Liver (tissue), 3 donors: ENCODE results near the gene NPEPL1.

Experiments
- FOXA1 ChIP-seq: IDR thresholded peaks from 2 replicates; pipeline ENCODE4 v1.6.1; 2016; ENCODE audit warnings: antibody characterized with exemption
- GABPA ChIP-seq, 2 donors: IDR thresholded peaks in 1 of 2; conservative IDR thresholded peaks in 1 of 2; 2 replicates each; pipeline ENCODE4 v1.6.1; 2016; ENCODE audit warnings: antibody characterized with exemption in 2 of 2, mild to moderate bottlenecking in 1 of 2, moderate library complexity in 1 of 2
- HNF4G ChIP-seq: IDR thresholded peaks from 2 replicates; pipeline ENCODE4 v1.6.1; 2016; ENCODE audit warnings: antibody characterized with exemption
- JUND ChIP-seq, 2 donors: IDR thresholded peaks; 2 replicates each; pipeline ENCODE4 v1.6.1; 2016; ENCODE audit warnings: antibody characterized with exemption in 2 of 2
- RAD21 ChIP-seq, 2 donors: IDR thresholded peaks; 2 replicates each; pipeline ENCODE4 v1.6.1; 2016; ENCODE audit warnings: antibody characterized with exemption in 2 of 2, mild to moderate bottlenecking in 2 of 2
- RXRA ChIP-seq, 2 donors: IDR thresholded peaks; 2 replicates each; pipeline ENCODE4 v1.6.1; 2017 to 2018; ENCODE audit warnings: antibody characterized with exemption in 2 of 2, mild to moderate bottlenecking in 1 of 2
- SP1 ChIP-seq: IDR thresholded peaks from 2 replicates; pipeline ENCODE4 v1.6.1; 2018; ENCODE audit warnings: antibody characterized with exemption, mild to moderate bottlenecking
- TAF1 ChIP-seq: conservative IDR thresholded peaks from 2 replicates; pipeline ENCODE4 v1.6.1; 2016; ENCODE audit warnings: antibody characterized with exemption, mild to moderate bottlenecking
- YY1 ChIP-seq: IDR thresholded peaks from 2 replicates; pipeline ENCODE4 v1.6.1; 2016; ENCODE audit warnings: antibody characterized with exemption, mild to moderate bottlenecking
- TF ChIP-seq, protein P1 (sequence below): IDR thresholded peaks from 2 replicates; pipeline ENCODE4 v1.6.1; 2016; ENCODE audit warnings: antibody characterized with exemption
- TF ChIP-seq, protein P2 (sequence below): fragments of 150-350 bp; IDR thresholded peaks from 2 replicates; pipeline ENCODE4 v1.5.1; 2017; ENCODE audit warnings: improper control_type of control experiment, low read depth, low read length; ENCODE audit not compliant: missing input control
- TF ChIP-seq, protein P3 (sequence below): IDR thresholded peaks from 2 replicates; pipeline ENCODE4 v1.6.1; 2016; ENCODE audit warnings: antibody characterized with exemption
- TF ChIP-seq, protein P4 (sequence below): IDR thresholded peaks from 2 replicates; pipeline ENCODE4 v1.6.1; 2016; ENCODE audit warnings: antibody characterized with exemption
- TF ChIP-seq, protein P5 (sequence below): IDR thresholded peaks from 2 replicates; pipeline ENCODE4 v1.6.1; 2016; ENCODE audit warnings: antibody characterized with exemption, mild to moderate bottlenecking
- donor health status: healthy.
- donor health status: healthy.

DNA sequence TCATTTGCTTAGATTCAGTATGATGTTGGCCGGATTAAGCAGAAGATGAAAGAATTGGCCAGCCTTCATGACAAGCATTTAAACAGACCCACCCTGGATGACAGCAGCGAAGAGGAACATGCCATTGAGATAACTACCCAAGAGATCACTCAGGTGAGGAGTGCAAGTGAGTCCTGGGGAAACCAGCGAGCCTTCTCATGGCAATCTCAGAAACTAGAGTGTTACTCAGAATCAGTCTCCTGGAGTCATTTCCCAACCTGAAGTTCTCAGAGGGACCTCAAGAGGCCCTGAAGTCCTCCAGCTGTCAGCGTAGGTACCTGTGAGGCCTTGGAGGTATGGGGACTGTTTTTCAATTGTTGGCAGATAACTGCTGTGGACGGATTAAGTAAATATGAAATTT is 24.6 kb upstream of the NPEPL1 start:
- TF ChIP-seq, protein P1, sequence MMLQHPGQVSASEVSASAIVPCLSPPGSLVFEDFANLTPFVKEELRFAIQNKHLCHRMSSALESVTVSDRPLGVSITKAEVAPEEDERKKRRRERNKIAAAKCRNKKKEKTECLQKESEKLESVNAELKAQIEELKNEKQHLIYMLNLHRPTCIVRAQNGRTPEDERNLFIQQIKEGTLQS, result no peak
- TF ChIP-seq HNF4G (no peak), SP1 (no peak), TAF1 (no peak), JUND (IDR thresholded peaks at IDR 0.05) (no peak), RAD21 (IDR thresholded peaks at IDR 0.05) (no peak), YY1 (no peak), FOXA1 (no peak), GABPA (IDR thresholded peaks at IDR 0.05 in 1 of 2, conservative IDR thresholded peaks at IDR 0.05 in 1 of 2) (no peak), RXRA (IDR thresholded peaks at IDR 0.05) (no peak)
- TF ChIP-seq, protein P2, sequence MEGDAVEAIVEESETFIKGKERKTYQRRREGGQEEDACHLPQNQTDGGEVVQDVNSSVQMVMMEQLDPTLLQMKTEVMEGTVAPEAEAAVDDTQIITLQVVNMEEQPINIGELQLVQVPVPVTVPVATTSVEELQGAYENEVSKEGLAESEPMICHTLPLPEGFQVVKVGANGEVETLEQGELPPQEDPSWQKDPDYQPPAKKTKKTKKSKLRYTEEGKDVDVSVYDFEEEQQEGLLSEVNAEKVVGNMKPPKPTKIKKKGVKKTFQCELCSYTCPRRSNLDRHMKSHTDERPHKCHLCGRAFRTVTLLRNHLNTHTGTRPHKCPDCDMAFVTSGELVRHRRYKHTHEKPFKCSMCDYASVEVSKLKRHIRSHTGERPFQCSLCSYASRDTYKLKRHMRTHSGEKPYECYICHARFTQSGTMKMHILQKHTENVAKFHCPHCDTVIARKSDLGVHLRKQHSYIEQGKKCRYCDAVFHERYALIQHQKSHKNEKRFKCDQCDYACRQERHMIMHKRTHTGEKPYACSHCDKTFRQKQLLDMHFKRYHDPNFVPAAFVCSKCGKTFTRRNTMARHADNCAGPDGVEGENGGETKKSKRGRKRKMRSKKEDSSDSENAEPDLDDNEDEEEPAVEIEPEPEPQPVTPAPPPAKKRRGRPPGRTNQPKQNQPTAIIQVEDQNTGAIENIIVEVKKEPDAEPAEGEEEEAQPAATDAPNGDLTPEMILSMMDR, result no peak
- TF ChIP-seq, protein P3, sequence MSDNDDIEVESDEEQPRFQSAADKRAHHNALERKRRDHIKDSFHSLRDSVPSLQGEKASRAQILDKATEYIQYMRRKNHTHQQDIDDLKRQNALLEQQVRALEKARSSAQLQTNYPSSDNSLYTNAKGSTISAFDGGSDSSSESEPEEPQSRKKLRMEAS, result no peak
- TF ChIP-seq, protein P4, sequence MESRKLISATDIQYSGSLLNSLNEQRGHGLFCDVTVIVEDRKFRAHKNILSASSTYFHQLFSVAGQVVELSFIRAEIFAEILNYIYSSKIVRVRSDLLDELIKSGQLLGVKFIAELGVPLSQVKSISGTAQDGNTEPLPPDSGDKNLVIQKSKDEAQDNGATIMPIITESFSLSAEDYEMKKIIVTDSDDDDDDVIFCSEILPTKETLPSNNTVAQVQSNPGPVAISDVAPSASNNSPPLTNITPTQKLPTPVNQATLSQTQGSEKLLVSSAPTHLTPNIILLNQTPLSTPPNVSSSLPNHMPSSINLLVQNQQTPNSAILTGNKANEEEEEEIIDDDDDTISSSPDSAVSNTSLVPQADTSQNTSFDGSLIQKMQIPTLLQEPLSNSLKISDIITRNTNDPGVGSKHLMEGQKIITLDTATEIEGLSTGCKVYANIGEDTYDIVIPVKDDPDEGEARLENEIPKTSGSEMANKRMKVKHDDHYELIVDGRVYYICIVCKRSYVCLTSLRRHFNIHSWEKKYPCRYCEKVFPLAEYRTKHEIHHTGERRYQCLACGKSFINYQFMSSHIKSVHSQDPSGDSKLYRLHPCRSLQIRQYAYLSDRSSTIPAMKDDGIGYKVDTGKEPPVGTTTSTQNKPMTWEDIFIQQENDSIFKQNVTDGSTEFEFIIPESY, result no peak
- TF ChIP-seq, protein P5, sequence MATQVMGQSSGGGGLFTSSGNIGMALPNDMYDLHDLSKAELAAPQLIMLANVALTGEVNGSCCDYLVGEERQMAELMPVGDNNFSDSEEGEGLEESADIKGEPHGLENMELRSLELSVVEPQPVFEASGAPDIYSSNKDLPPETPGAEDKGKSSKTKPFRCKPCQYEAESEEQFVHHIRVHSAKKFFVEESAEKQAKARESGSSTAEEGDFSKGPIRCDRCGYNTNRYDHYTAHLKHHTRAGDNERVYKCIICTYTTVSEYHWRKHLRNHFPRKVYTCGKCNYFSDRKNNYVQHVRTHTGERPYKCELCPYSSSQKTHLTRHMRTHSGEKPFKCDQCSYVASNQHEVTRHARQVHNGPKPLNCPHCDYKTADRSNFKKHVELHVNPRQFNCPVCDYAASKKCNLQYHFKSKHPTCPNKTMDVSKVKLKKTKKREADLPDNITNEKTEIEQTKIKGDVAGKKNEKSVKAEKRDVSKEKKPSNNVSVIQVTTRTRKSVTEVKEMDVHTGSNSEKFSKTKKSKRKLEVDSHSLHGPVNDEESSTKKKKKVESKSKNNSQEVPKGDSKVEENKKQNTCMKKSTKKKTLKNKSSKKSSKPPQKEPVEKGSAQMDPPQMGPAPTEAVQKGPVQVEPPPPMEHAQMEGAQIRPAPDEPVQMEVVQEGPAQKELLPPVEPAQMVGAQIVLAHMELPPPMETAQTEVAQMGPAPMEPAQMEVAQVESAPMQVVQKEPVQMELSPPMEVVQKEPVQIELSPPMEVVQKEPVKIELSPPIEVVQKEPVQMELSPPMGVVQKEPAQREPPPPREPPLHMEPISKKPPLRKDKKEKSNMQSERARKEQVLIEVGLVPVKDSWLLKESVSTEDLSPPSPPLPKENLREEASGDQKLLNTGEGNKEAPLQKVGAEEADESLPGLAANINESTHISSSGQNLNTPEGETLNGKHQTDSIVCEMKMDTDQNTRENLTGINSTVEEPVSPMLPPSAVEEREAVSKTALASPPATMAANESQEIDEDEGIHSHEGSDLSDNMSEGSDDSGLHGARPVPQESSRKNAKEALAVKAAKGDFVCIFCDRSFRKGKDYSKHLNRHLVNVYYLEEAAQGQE, result no peak
